GM12874 (cell line): ENCODE results near the gene COG4.

Experiments
- TF ChIP-seq, protein P1 (sequence below): IDR thresholded peaks from 2 replicates; pipeline ENCODE4 v1.5.1; 2011; ENCODE audit warnings: low read depth, mild to moderate bottlenecking, control low read depth, low read length, moderate library complexity; ENCODE audit not compliant: insufficient read depth

COG4 gene

DNA sequence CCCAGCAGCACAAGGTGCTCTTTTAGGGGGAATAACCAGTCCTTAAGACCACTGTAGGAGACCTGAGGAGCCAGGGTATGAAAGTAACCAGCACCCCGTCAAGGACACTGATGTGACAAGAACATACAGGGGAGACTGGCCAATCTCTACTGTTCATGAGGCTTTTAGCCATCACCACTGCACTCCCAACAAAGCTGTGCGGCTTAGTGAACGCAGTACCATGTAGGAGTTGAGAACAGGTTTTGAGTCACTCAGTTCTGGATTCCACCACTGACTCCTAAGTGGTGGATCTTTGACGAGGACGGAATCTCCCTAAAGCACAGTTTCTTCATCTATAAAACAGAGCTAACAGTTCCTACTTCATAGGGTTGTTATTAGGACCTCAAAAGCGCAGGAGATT is 26.8 kb downstream of the COG4 start:
- TF ChIP-seq, protein P1, sequence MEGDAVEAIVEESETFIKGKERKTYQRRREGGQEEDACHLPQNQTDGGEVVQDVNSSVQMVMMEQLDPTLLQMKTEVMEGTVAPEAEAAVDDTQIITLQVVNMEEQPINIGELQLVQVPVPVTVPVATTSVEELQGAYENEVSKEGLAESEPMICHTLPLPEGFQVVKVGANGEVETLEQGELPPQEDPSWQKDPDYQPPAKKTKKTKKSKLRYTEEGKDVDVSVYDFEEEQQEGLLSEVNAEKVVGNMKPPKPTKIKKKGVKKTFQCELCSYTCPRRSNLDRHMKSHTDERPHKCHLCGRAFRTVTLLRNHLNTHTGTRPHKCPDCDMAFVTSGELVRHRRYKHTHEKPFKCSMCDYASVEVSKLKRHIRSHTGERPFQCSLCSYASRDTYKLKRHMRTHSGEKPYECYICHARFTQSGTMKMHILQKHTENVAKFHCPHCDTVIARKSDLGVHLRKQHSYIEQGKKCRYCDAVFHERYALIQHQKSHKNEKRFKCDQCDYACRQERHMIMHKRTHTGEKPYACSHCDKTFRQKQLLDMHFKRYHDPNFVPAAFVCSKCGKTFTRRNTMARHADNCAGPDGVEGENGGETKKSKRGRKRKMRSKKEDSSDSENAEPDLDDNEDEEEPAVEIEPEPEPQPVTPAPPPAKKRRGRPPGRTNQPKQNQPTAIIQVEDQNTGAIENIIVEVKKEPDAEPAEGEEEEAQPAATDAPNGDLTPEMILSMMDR = no peak

DNA sequence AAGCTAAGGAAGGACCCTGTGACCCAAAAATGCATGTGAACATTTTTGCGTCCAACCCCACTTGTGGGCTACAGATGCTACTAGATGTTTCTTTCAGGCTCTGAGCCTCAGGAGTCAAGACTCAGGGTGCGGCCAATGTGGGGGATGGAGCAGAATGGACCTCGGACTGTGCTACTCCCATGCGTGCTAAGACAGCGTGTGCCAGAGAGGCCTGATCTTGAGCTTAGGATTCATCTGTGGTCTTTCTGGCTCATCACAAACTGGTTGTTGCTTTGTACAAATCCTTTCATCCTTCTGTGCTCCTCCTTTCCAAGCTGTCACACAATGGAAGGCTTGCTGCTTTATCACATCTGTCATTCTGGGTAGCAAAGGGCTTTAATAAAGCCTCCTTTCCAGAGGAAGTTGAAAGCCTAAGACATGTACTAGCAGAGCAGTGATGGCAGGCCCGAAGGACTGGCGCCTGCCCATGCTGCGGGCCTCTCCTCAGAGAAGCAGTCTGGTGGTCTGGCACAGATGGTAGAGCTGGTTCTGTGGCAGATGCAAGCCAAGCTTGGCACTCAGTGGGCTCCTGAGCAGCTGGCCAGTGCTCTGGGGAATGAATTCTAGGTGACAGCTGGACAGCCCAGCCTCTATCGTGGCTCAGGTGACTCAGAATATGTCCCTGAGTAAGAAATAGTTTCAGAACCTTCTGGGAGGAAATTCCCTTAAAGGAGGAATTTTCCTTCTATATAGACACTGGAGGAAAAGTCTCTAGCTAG is 27.8 kb downstream of the COG4 start:
- TF ChIP-seq, protein P1 = no peak

DNA sequence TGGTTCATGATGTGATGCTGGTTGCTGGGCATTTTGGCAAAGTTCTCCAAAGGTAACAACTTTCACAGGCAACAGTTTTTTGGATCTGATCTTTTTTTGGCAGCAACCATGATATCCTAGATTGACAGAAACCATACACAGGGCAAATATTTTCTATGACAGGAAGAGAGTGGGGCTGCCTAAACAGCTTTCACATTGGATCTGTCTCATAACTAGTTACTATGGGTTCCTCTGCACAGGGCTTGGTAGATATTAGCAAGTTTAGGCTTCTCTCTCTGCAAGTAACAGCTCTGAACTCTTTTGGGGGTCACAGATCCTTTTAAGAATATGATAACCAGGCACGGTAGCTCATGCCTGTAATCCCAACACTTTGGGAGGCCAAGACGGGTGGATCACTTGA is 28.6 kb downstream of the COG4 start:
- TF ChIP-seq, protein P1 = no peak

DNA sequence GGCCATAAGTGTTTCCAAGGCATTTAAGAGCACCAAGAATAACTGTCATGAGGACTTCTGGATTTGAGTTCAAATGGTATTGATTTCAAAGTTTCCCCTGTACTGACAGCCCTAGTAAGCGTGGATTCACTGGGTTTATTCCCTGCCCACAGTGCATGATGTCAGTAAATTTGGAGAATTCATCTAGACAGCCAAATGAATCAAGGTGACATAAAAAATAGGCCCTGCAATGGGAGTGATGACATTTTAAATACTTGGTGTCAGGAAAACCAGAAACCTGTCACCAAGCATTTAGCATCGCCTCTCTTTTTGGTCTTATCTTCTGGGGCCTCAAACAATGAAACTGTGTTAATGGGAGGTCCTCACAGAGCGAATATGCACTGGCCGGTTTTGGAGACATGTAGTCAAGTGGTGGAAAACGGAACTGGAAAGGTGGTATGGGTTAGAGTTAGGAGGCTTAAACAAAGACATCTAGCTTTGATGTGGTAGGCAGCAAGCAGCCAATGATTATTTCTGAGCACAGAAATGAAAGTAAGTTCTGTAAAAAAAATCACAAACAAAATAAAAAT is 29.1 kb downstream of the COG4 start:
- TF ChIP-seq, protein P1 = no peak

DNA sequence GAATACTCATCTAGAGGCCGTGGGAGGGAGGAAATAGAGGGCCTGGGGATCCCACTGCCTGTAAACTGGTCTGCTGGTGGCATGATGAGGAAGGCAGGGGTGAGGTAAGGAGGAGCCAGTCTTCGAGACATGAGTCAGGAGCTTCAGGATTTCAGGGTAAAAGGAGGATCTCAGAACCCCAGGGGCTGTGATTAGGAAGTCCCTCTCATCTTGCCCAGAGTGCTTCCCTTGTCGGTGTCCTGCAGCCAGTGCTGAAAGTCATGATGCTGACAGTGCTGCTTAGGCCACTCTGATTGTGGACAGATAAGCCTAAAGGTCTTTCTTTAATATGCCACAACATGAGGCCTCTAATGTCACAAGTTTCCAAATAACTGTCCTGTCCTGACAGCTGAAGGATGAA is 29.6 kb downstream of the COG4 start:
- TF ChIP-seq, protein P1 = no peak

DNA sequence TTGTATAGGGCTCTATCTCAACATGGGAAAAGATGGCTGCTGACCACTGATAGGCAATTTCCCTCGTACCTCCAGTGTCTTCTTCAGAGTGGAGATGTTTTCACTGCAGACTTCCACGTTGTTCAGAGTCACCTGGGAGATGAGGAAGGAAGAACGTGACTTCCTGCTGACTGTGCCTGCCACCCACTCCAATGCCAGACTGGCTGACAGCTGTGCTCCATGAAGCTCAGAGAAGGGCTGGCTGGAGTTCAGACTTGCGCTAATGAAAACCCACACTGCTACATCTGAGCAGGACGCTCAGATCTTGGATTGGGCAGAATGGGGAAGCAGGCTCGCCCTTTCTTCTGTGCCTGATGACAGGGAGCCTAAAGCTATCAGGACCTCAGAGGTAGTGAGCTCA is 33.1 kb downstream of the COG4 start:
- TF ChIP-seq, protein P1 = no peak

DNA sequence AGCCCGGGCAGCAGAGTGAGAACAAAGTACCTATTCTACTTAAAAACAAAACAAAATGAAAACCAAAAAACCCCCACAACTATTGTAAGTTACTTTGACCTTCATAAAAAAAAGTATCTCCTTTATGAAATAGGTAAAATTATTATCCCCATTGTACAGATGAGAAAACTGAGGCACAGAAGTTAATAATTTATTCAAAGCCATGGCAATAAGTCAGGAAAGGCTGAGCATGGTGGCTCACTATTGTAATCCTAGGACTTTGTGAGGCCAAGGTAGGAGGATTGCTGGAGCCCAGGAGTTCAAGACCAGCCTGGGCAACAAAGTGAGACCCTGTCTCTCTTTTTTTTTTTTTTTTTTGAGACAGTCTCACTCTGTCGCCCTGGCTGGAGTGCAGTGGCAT is 38.5 kb downstream of the COG4 start:
- TF ChIP-seq, protein P1 = no peak
